CD14-positive monocyte (primary cell): ENCODE measurements around the gene PCARE. TPM values are rescaled to one million over a fixed set of nuclear protein-coding genes. Genes with fewer than 3 reads are reported as not detected.

Experiments used
- DNase-seq, 3 donors: peaks; one replicate each; pipeline ENCODE4 v3.0.0-alpha.2; 2011 to 2022
- H2AFZ ChIP-seq: 2 replicates; pipeline ENCODE4 v1.6.0; 2012; ENCODE audit warnings: mild to moderate bottlenecking, low read depth, low read length, inconsistent platforms; ENCODE audit not compliant: insufficient read depth, poor library complexity, severe bottlenecking
- H3K27ac ChIP-seq, 2 donors: 1 replicate in 1 of 2; 2 replicates in 1 of 2; pipeline ENCODE4 v1.5.1; 2012 to 2013; ENCODE audit warnings: low read length in 2 of 2, control low read depth in 1 of 2, inconsistent platforms in 1 of 2, low read depth in 1 of 2, mild to moderate bottlenecking in 1 of 2
- H3K27me3 ChIP-seq, 2 donors: one replicate each; pipeline versions ENCODE4 v1.6.0 to v1.6.1; 2011 to 2013; ENCODE audit warnings: low read length in 2 of 2; ENCODE audit not compliant: control insufficient read depth in 2 of 2, insufficient read depth in 2 of 2
- H3K36me3 ChIP-seq, 2 donors: replicated peaks in 1 of 2; 1 replicate in 1 of 2; 2 replicates in 1 of 2; pipeline versions ENCODE4 v1.5.1 to v1.6.1; 2012 to 2013; ENCODE audit warnings: low read length in 2 of 2, control low read depth in 1 of 2, inconsistent platforms in 1 of 2, mild to moderate bottlenecking in 1 of 2; ENCODE audit not compliant: insufficient read depth in 2 of 2, control insufficient read depth in 1 of 2
- H3K4me1 ChIP-seq, 2 donors: 1 replicate in 1 of 2; 2 replicates in 1 of 2; pipeline versions ENCODE4 v1.5.1 to v1.6.1; 2012 to 2013; ENCODE audit warnings: low read length in 2 of 2, control low read depth in 1 of 2, inconsistent platforms in 1 of 2, mild to moderate bottlenecking in 1 of 2, moderate library complexity in 1 of 2; ENCODE audit not compliant: insufficient read depth in 2 of 2, control insufficient read depth in 1 of 2
- H3K4me2 ChIP-seq: replicated peaks from 2 replicates; pipeline ENCODE3; 2012; ENCODE audit warnings: low read length, moderate library complexity, mild to moderate bottlenecking; ENCODE audit not compliant: poor library complexity, severe bottlenecking; ENCODE audit errors: extremely low read depth
- H3K4me3 ChIP-seq, 3 experiments: fragments of 200-600 bp in 1 of 3; sonication (generic) in 1 of 3; replicated peaks in 1 of 3; 1 replicate in 2 of 3; 2 replicates in 1 of 3; pipeline ENCODE4 v1.5.1; 2011 to 2013; ENCODE audit warnings: low read length in 3 of 3, mild to moderate bottlenecking in 3 of 3, control low read depth in 2 of 3, low read depth in 2 of 3, inconsistent platforms in 1 of 3, moderate library complexity in 1 of 3
- H3K79me2 ChIP-seq: 2 replicates; pipeline ENCODE4 v1.6.0; 2012; ENCODE audit warnings: mild to moderate bottlenecking, control low read depth, inconsistent platforms, low read length, moderate library complexity; ENCODE audit not compliant: insufficient read depth
- H3K9ac ChIP-seq: 2 replicates; pipeline ENCODE4 v1.6.0; 2017; ENCODE audit warnings: low read length, mild to moderate bottlenecking; ENCODE audit not compliant: insufficient read depth, poor library complexity, severe bottlenecking
- H3K9me3 ChIP-seq, 2 donors: replicated peaks in 1 of 2; 1 replicate in 1 of 2; 2 replicates in 1 of 2; pipeline versions ENCODE4 v1.5.1 to v1.6.1; 2012 to 2013; ENCODE audit warnings: low read length in 2 of 2, control low read depth in 1 of 2; ENCODE audit not compliant: control insufficient read depth in 1 of 2, insufficient read depth in 1 of 2
- H4K20me1 ChIP-seq: 2 replicates; pipeline ENCODE4 v1.6.0; 2012; ENCODE audit warnings: mild to moderate bottlenecking, low read length, control low read depth, moderate library complexity; ENCODE audit not compliant: insufficient read depth
- H3K27ac Mint-ChIP-seq, 7 donors: one replicate each; pipeline ENCODE4 v1.8.0; 2020; ENCODE audit warnings: mild to moderate bottlenecking in 7 of 7, mixed read lengths in 7 of 7, moderate library complexity in 6 of 7, inconsistent platforms in 2 of 7
- H3K27me3 Mint-ChIP-seq, 3 donors: one replicate each; pipeline ENCODE4 v1.8.0; 2021 to 2022; ENCODE audit warnings: low read depth in 3 of 3, mild to moderate bottlenecking in 3 of 3, mixed read lengths in 3 of 3, moderate library complexity in 3 of 3, inconsistent platforms in 1 of 3
- H3K36me3 Mint-ChIP-seq, 2 donors: one replicate each; pipeline ENCODE4 v1.8.0; 2020; ENCODE audit warnings: mixed read lengths in 2 of 2, inconsistent platforms in 1 of 2, mild to moderate bottlenecking in 1 of 2
- H3K4me1 Mint-ChIP-seq: one replicate; pipeline ENCODE4 v1.8.0; 2020; ENCODE audit warnings: mild to moderate bottlenecking, mixed read lengths
- H3K4me3 Mint-ChIP-seq, 2 donors: one replicate each; pipeline ENCODE4 v1.8.0; 2020; ENCODE audit warnings: mild to moderate bottlenecking in 2 of 2, mixed read lengths in 2 of 2, moderate library complexity in 1 of 2
- H3K9me3 Mint-ChIP-seq, 7 donors: one replicate each; pipeline ENCODE4 v1.8.0; 2020 to 2022; ENCODE audit warnings: mixed read lengths in 7 of 7, mild to moderate bottlenecking in 6 of 7, moderate library complexity in 6 of 7, inconsistent platforms in 2 of 7
- WGBS: methylation state at CpG from one replicate; pipeline ENCODE4 v1.1.5; 2013; ENCODE audit warnings: missing lambda C conversion rate; ENCODE audit not compliant: insufficient coverage; 5-methylcytosine and 5-hydroxymethylcytosine counted together
- intact Hi-C, 2 donors: fragments of 100-400 bp; cut with micrococcal nuclease; formaldehyde crosslinking; loops; one replicate each; pipeline versions ENCODE4 v1.15.0 to v1.15.1; 2023
- polyA plus RNA-seq, 3 donors: library from polyadenylated mRNA; depleted of rRNA in 1 of 3; unstranded in 2 of 3; stranded (reverse) in 1 of 3; fragments of 300-500 nt in 2 of 3; fragments of >200 nt in 1 of 3; fragmentation: Illumina TruSeq in 2 of 3; gene quantifications; 1 replicate in 2 of 3; 2 replicates in 1 of 3; pipeline ENCODE4 v1.2.3, GENCODE V29; 2012 to 2021
- TF ChIP-seq, protein P1 (sequence below): fragments of 200-600 bp; IDR thresholded peaks from one replicate; pipeline ENCODE4 v1.8.0; 2022; ENCODE audit warnings: antibody characterized with exemption, mild to moderate bottlenecking

Gene PCARE
- polyA plus RNA-seq, 3 donors, result not detected

DNA sequence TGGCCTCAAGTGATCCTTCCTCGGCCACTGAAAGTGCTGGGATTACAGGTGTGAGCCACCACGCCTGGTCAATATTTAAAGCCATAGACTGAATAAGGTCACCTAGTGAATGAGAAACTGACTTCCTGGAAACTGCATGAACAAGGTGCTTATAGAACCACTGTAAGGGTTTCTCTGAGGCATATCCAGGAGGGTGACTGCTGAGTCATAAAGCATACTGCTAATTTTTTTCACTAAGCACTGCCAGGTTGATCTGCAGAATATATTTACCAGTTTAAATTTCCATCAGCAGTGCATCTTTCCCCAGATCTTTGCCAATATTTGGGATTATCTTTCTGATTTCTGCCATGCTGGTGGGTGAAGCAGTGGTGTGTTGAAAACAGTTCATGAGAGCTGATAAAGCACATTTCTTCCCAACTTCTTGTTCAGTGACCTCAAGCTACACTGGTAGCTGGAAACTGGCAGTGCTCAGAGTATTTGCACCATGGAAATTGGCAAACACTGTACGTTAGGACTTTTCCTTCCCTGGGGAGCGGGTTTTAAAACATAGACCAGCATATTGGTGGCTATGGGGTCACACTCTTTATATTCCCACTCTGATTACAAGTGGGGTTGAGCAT lies 36.7 kb upstream of the PCARE start:
- H3K79me2 ChIP-seq, result no peaks in the 10 kb centered on the region
- H3K36me3 ChIP-seq, result no peaks in the 10 kb centered on the region
- Mint-ChIP-seq H3K27me3 (peaks cover 0 to 14% (median 3%) of the 10 kb centered on the region in 3 donors), H3K4me1 (peaks cover 25% of the 10 kb centered on the region), H3K4me3 (no peak overlapping the region), H3K36me3 (peaks cover 0 to 2% of the 10 kb centered on the region in 2 donors), H3K27ac (no peak overlapping the region), H3K9me3 (no peaks in the 10 kb centered on the region)
- peaks cover 20 to 26% of the 10 kb centered on the region in 2 donors for H3K4me1 ChIP-seq
- H3K4me3 ChIP-seq, result no peak overlapping the region
- H3K27ac ChIP-seq, result no peak overlapping the region
- DNase-seq, result no peak
- TF ChIP-seq, protein P1, sequence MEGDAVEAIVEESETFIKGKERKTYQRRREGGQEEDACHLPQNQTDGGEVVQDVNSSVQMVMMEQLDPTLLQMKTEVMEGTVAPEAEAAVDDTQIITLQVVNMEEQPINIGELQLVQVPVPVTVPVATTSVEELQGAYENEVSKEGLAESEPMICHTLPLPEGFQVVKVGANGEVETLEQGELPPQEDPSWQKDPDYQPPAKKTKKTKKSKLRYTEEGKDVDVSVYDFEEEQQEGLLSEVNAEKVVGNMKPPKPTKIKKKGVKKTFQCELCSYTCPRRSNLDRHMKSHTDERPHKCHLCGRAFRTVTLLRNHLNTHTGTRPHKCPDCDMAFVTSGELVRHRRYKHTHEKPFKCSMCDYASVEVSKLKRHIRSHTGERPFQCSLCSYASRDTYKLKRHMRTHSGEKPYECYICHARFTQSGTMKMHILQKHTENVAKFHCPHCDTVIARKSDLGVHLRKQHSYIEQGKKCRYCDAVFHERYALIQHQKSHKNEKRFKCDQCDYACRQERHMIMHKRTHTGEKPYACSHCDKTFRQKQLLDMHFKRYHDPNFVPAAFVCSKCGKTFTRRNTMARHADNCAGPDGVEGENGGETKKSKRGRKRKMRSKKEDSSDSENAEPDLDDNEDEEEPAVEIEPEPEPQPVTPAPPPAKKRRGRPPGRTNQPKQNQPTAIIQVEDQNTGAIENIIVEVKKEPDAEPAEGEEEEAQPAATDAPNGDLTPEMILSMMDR, result no peak
- WGBS, result 94% methylated on average over 3 of the region's 4 CpGs
- no peak overlapping the region for H3K4me2 ChIP-seq
- H2AFZ ChIP-seq, result no peak overlapping the region
- H3K9ac ChIP-seq, result no peak overlapping the region
- H4K20me1 ChIP-seq, result no peaks in the 10 kb centered on the region
- H3K27me3 ChIP-seq, result no peaks in the 10 kb centered on the region
- H3K9me3 ChIP-seq, result no peaks in the 10 kb centered on the region
- intact Hi-C loops, result loop anchor here in 1 of 2 donors (10.0 kb wide), 2 partner anchors 96 to 156 kb away; no protein-coding TSS in a partner anchor

GRCh38 chr2:29109246-29109645 lies 34.9 kb upstream of the PCARE start:
- TF ChIP-seq, protein P1, result no peak
- H4K20me1 ChIP-seq, result no peaks in the 10 kb centered on the region
- no peaks in the 10 kb centered on the region for H3K79me2 ChIP-seq
- peaks cover 11 to 16% of the 10 kb centered on the region in 2 donors for H3K4me1 ChIP-seq
- H3K36me3 ChIP-seq, result no peaks in the 10 kb centered on the region
- no peaks in the 10 kb centered on the region for H3K27me3 ChIP-seq
- H3K4me3 ChIP-seq, result no peak overlapping the region
- no peaks in the 10 kb centered on the region for H3K9me3 Mint-ChIP-seq
- peak overlapping the region in 1 of 2 donors; percentile 20 for H3K4me3 Mint-ChIP-seq
- peaks cover 0 to 9% (median 3%) of the 10 kb centered on the region in 3 donors for H3K27me3 Mint-ChIP-seq
- intact Hi-C loops, result no loop called here
- H3K4me2 ChIP-seq, result no peak overlapping the region
- no peaks in the 10 kb centered on the region for H3K9me3 ChIP-seq
- H3K27ac Mint-ChIP-seq, result no peak overlapping the region
- no peak overlapping the region for H2AFZ ChIP-seq
- no peak for DNase-seq
- H3K4me1 Mint-ChIP-seq, result peaks cover 18% of the 10 kb centered on the region
- H3K36me3 Mint-ChIP-seq, result no peaks in the 10 kb centered on the region
- no CpG with 5 or more reads among the region's 2 CpGs for WGBS
- H3K27ac ChIP-seq, result no peak overlapping the region
- no peak overlapping the region for H3K9ac ChIP-seq
